Activated CD8-positive, alpha-beta T cell treated with anti-CD3 and anti-CD28 coated beads for 36 hours (primary cell): Measurements from ENCODE around the gene SORCS2. TPM values are rescaled to one million over a fixed set of nuclear protein-coding genes. Genes with fewer than 3 reads are reported as not detected.

Source experiments
- ATAC-seq: fragments of 200-7000 bp; cut with Tn5 transposase; one replicate; pipeline ENCODE4 v1.10.0; 2021; ENCODE audit warnings: mild to moderate bottlenecking, moderate library complexity
- CTCF ChIA-PET: fragments of 350-600 bp; sonication (Branson Sonifier 250); formaldehyde crosslinking; loops from one replicate; lab custom pipeline; 2021; ENCODE audit warnings: antibody characterized with exemption; lab: Charles Lee
- POLR2A ChIA-PET: fragments of 350-600 bp; sonication (Branson Sonifier 250); formaldehyde crosslinking; loops from one replicate; lab custom pipeline; 2021; ENCODE audit warnings: antibody characterized with exemption; lab: Charles Lee
- DNase-seq: peaks from one replicate; pipeline ENCODE4 v3.0.0-alpha.2; 2020
- H3K27ac Mint-ChIP-seq: one replicate; pipeline ENCODE4 v1.8.0; 2021; ENCODE audit warnings: mild to moderate bottlenecking, mixed read lengths
- H3K27me3 Mint-ChIP-seq: one replicate; pipeline ENCODE4 v1.8.0; 2021; ENCODE audit warnings: mixed read lengths
- H3K36me3 Mint-ChIP-seq: one replicate; pipeline ENCODE4 v1.8.0; 2021; ENCODE audit warnings: low read depth, mixed read lengths
- H3K4me1 Mint-ChIP-seq: one replicate; pipeline ENCODE4 v1.8.0; 2021; ENCODE audit warnings: low read depth, mixed read lengths
- H3K4me3 Mint-ChIP-seq: one replicate; pipeline ENCODE4 v1.8.0; 2021; ENCODE audit warnings: mild to moderate bottlenecking, moderate library complexity, mixed read lengths
- H3K9me3 Mint-ChIP-seq: one replicate; pipeline ENCODE4 v1.8.0; 2021; ENCODE audit warnings: mixed read lengths
- intact Hi-C: fragments of 100-400 bp; cut with micrococcal nuclease; formaldehyde crosslinking; loops from one replicate; pipeline ENCODE4 v1.10.0; 2022
- total RNA-seq, 2 experiments: library from RNA; stranded (reverse); gene quantifications; one replicate each; pipeline ENCODE4 v1.2.3, GENCODE V29; 2021
- TF ChIP-seq, protein P1 (sequence below): fragments of 200-600 bp; IDR thresholded peaks from one replicate; pipeline ENCODE4 v1.8.0; 2022; ENCODE audit warnings: antibody characterized with exemption, mild to moderate bottlenecking

Gene SORCS2
- total RNA-seq, 2 experiments from 2014 or later, result 0.05 TPM; not detected in 1

DNA sequence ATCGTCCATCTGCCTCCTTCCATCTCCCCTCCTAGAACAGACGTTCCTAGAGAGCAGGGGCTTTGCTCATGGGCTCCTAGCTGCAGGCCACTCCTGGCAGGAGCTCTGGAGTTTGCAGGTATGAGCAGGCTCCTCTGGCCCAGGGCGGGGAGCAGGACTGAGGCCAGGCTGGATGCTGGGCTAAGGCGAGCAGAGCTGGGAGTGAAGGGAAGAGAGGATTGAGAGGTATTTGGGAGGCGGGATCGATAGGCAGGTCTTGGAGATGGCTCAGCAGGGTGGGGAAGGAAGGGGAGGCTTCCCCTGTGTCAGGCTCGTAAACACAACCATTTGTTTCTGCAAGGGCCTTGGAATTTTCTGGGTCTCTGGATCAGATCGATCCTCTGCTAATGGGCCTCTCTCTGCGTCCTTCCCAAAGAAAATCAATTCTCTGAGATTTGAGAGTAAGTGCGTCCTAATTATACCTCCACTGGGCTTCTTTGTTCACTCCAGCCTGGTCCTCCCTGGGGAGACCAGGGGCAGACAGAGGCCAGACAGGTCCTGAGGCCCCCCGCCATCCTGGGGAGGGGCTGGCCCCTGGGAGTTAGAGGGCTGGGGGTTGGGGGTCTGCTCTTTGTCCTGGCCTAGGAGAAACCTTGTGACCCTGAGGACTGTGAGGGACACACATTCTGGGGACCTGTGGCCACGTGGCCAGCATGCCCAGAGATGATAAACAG, 337.2 kb downstream of the SORCS2 start:
- ATAC-seq (no peak), DNase-seq (no peak)
- TF ChIP-seq, protein P1, sequence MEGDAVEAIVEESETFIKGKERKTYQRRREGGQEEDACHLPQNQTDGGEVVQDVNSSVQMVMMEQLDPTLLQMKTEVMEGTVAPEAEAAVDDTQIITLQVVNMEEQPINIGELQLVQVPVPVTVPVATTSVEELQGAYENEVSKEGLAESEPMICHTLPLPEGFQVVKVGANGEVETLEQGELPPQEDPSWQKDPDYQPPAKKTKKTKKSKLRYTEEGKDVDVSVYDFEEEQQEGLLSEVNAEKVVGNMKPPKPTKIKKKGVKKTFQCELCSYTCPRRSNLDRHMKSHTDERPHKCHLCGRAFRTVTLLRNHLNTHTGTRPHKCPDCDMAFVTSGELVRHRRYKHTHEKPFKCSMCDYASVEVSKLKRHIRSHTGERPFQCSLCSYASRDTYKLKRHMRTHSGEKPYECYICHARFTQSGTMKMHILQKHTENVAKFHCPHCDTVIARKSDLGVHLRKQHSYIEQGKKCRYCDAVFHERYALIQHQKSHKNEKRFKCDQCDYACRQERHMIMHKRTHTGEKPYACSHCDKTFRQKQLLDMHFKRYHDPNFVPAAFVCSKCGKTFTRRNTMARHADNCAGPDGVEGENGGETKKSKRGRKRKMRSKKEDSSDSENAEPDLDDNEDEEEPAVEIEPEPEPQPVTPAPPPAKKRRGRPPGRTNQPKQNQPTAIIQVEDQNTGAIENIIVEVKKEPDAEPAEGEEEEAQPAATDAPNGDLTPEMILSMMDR, result no peak
- Mint-ChIP-seq H3K36me3 (no peaks in the 10 kb centered on the region), H3K4me1 (peaks cover 1% of the 10 kb centered on the region), H3K27me3 (peaks cover 13% of the 10 kb centered on the region), H3K27ac (no peak overlapping the region), H3K4me3 (no peak overlapping the region), H3K9me3 (no peaks in the 10 kb centered on the region)
- intact Hi-C loops, result no loop called here
- ChIA-PET POLR2A (no interaction called here), CTCF (no interaction called here)

DNA sequence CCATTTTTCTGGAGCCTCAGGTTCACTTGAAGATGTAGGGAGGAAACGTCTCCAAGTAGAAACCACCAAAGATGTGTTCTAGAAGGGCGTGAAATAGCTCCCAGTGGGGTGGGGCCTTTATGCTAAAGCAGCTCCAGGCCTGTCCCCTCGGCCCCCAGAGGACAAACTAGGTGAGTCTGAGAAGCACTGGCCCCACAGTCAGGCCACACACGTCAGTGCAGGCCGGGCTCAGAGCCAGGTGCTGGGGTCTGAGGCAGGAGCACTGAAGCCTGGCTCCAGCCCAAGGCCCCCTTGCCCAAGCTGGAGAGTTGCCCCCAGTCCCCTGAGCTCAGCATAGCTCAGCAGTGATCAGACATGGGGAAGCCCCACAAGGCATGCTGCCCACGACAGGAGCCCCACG, 337.7 kb downstream of the SORCS2 start:
- peaks cover 11% of the 10 kb centered on the region for H3K27me3 Mint-ChIP-seq
- POLR2A ChIA-PET, result no interaction called here
- H3K9me3 Mint-ChIP-seq, result no peaks in the 10 kb centered on the region
- H3K36me3 Mint-ChIP-seq, result no peaks in the 10 kb centered on the region
- CTCF ChIA-PET, result no interaction called here
- no peak overlapping the region for H3K4me3 Mint-ChIP-seq
- H3K4me1 Mint-ChIP-seq, result no peaks in the 10 kb centered on the region
- TF ChIP-seq, protein P1, result no peak
- DNase-seq (no peak), ATAC-seq (no peak)
- no peak overlapping the region for H3K27ac Mint-ChIP-seq
- intact Hi-C loops, result no loop called here

DNA sequence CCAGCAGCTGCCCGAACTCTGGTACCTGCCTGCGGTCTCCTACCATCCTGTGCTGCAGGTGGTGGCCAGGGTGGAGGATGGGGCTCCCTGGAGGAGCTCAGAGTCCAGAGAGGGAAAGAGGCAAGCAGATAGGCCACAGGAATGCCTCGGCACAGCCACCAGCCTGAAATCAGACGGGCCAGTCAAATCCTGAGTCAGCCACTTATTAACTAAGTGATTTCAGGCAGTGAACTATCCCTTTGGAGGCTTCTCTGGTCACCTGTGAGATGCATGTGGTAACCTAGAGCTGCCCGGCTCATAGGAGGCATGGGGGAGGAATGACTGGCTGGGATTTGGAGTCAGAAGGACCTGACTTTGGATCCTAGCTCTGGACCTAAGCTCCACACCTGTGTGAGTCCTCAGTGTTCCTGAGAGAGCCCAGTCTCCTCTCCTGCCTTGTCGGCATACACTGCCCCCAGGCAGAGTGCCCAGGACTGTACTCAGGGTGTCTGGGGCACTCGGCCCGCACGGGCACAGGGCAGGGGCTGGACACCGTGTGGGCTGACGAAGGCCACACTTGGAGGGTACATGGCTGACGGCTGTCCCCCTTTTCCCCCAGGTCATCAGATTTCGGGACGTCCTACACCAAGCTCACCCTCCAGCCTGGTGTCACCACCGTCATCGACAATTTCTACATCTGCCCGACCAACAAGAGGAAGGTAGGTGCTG, 338.7 kb downstream of the SORCS2 start:
- ATAC-seq (no peak), DNase-seq (no peak)
- Mint-ChIP-seq H3K9me3 (no peaks in the 10 kb centered on the region), H3K36me3 (no peaks in the 10 kb centered on the region), H3K27ac (no peak overlapping the region), H3K4me3 (no peak overlapping the region), H3K4me1 (no peaks in the 10 kb centered on the region), H3K27me3 (peaks cover 2% of the 10 kb centered on the region)
- intact Hi-C loops, result no loop called here
- CTCF ChIA-PET, result no interaction called here
- TF ChIP-seq, protein P1, result no peak
- POLR2A ChIA-PET, result interaction anchor here (0.7 to 1.2 kb wide), 2 partner anchors 27 to 151 kb away, joined by 3 read pairs; no protein-coding TSS in a partner anchor

DNA sequence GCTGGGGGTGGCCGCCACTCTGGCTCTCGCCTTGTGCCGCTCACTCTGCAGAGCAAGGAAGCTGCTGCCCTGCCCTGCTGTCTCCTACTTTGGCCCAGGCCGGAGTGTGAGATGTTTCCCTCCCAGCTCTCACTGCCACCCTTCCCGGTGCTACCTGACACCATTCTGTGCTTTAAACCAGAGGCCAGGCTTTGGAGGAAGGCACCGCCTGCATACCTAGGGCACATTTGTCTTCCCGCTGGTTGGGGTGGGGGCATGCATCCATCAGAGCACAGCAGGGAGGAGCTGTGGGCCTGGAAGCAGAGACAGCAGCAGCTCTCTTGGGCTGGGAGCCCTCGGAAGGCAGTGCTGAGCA, 339.3 kb downstream of the SORCS2 start:
- Mint-ChIP-seq H3K4me3 (no peak overlapping the region), H3K9me3 (no peaks in the 10 kb centered on the region), H3K27me3 (no peaks in the 10 kb centered on the region), H3K4me1 (no peaks in the 10 kb centered on the region), H3K27ac (no peak overlapping the region), H3K36me3 (no peaks in the 10 kb centered on the region)
- CTCF ChIA-PET, result no interaction called here
- intact Hi-C loops, result no loop called here
- no peak for ATAC-seq
- TF ChIP-seq, protein P1, result no peak
- DNase-seq, result no peak
- POLR2A ChIA-PET, result interaction anchor here (0.7 to 1.2 kb wide), 2 partner anchors 27 to 150 kb away, joined by 3 read pairs; no protein-coding TSS in a partner anchor

DNA sequence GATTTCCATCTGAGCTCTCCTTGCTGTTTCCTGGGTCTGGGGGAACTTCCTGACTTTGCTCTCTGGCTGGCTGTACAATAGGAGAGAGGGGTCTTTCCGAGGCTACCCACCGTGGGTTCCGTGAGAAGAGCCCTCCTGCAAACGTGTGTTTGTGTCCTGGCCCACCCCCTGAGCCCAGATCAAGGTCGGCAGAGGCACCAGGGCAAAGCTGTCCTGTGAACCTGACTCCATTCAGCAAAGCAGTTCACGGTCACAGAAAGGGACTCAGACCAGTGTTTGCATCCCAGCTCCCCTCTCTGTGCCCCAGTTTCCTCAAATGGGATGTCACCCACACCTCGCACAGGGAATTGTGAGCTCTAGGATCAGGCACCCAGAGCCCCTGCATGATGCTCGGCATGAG, 339.7 kb downstream of the SORCS2 start:
- TF ChIP-seq, protein P1, result no peak
- DNase-seq (no peak), ATAC-seq (no peak)
- Mint-ChIP-seq H3K27ac (no peak overlapping the region), H3K9me3 (no peaks in the 10 kb centered on the region), H3K4me3 (no peak overlapping the region), H3K36me3 (no peaks in the 10 kb centered on the region), H3K27me3 (no peaks in the 10 kb centered on the region), H3K4me1 (no peaks in the 10 kb centered on the region)
- ChIA-PET CTCF (no interaction called here), POLR2A (interaction anchor here (0.7 to 1.3 kb wide), 3 partner anchors 14 to 150 kb away, joined by 3 read pairs; no protein-coding TSS in a partner anchor)
- intact Hi-C loops, result no loop called here
